Hepatocyte (in vitro differentiated cells): ENCODE results near the gene DEGS2. TPM values are rescaled to one million over a fixed set of nuclear protein-coding genes. Genes with fewer than 3 reads are reported as not detected.

Source experiments
- DNase-seq: peaks from one replicate; pipeline ENCODE4 v3.0.0-alpha.2; 2016; ENCODE audit warnings: low spot score
- H2AFZ ChIP-seq: fragments of 200-600 bp; sonication (generic); 2 replicates; pipeline ENCODE4 v1.6.0; 2016; ENCODE audit warnings: antibody characterized with exemption, mild to moderate bottlenecking
- H3K27ac ChIP-seq: fragments of 200-600 bp; sonication (generic); 2 replicates; pipeline ENCODE4 v1.5.1; 2016; ENCODE audit warnings: mild to moderate bottlenecking
- H3K27me3 ChIP-seq: fragments of 200-600 bp; sonication (generic); 2 replicates; pipeline ENCODE4 v1.6.1; 2016
- H3K36me3 ChIP-seq: fragments of 200-600 bp; sonication (generic); replicated peaks from 2 replicates; pipeline ENCODE4 v1.5.1; 2016; ENCODE audit warnings: low read depth; ENCODE audit not compliant: insufficient read depth
- H3K4me1 ChIP-seq: fragments of 200-600 bp; sonication (generic); 2 replicates; pipeline ENCODE4 v1.5.1; 2016; ENCODE audit warnings: mild to moderate bottlenecking, moderate library complexity; ENCODE audit not compliant: insufficient read depth
- H3K4me2 ChIP-seq: fragments of 200-600 bp; sonication (generic); 2 replicates; pipeline ENCODE4 v1.6.0; 2016
- H3K4me3 ChIP-seq: fragments of 200-600 bp; sonication (generic); 2 replicates; pipeline ENCODE4 v1.5.1; 2016; ENCODE audit warnings: mild to moderate bottlenecking
- H3K79me2 ChIP-seq: fragments of 200-600 bp; sonication (generic); 2 replicates; pipeline ENCODE4 v1.6.0; 2017; ENCODE audit warnings: mild to moderate bottlenecking
- H3K9me2 ChIP-seq: fragments of 200-600 bp; sonication (generic); replicated peaks from 2 replicates; pipeline ENCODE4 v1.6.0; 2017; ENCODE audit warnings: mild to moderate bottlenecking; ENCODE audit not compliant: insufficient read depth
- H3K9me3 ChIP-seq: fragments of 200-600 bp; sonication (generic); 2 replicates; pipeline ENCODE4 v1.5.1; 2016; ENCODE audit warnings: low read depth, mild to moderate bottlenecking
- H4K20me1 ChIP-seq: fragments of 200-600 bp; sonication (generic); 2 replicates; pipeline ENCODE4 v1.6.0; 2016; ENCODE audit warnings: mild to moderate bottlenecking; ENCODE audit not compliant: insufficient read depth, poor library complexity, severe bottlenecking
- CTCF ChIP-seq: fragments of 200-600 bp; sonication (generic); IDR thresholded peaks from 2 replicates; pipeline ENCODE4 v1.5.1; 2016; ENCODE audit warnings: antibody characterized with exemption, mild to moderate bottlenecking; ENCODE audit not compliant: poor library complexity
- EZH2 ChIP-seq: fragments of 200-600 bp; sonication (generic); IDR thresholded peaks from 2 replicates; pipeline ENCODE4 v1.6.1; 2016; ENCODE audit warnings: antibody characterized with exemption, mild to moderate bottlenecking, borderline replicate concordance
- EZH2phosphoT487 ChIP-seq: fragments of 200-600 bp; sonication (generic); IDR thresholded peaks from one replicate; pipeline ENCODE4 v1.6.1; 2018; ENCODE audit warnings: antibody characterized with exemption, mild to moderate bottlenecking, low read depth, moderate library complexity; ENCODE audit not compliant: unreplicated experiment, severe bottlenecking
- WGBS: methylation state at CpG from one replicate; pipeline ENCODE4 v1.1.6; 2016; ENCODE audit warnings: low lambda C conversion rate; ENCODE audit errors: missing lambda C conversion rate; 5-methylcytosine and 5-hydroxymethylcytosine counted together
- polyA plus RNA-seq: library from polyadenylated mRNA; unstranded; fragments of >200 nt; fragmentation: Nextera tagmentation; extraction: Ambion mirVana; gene quantifications from 2 replicates; pipeline ENCODE4 v1.2.1, GENCODE V29; 2016
- total RNA-seq: library from RNA; depleted of rRNA; stranded (reverse); fragments of >200 nt; gene quantifications from 2 replicates; pipeline ENCODE4 v1.2.3, GENCODE V29; 2014

DEGS2 gene
- total and polyA plus RNA-seq, 2 experiments from 2014 or later = 5.3 to 7.7 TPM

GRCh38 chr14:100143934-100144333 is 15.5 kb downstream of the DEGS2 start:
- Histone ChIP-seq H2AFZ (no peak overlapping the region), H3K9me2 (no peaks in the 10 kb centered on the region), H4K20me1 (no peaks in the 10 kb centered on the region), H3K4me3 (no peak overlapping the region), H3K4me2 (no peak overlapping the region), H3K79me2 (no peaks in the 10 kb centered on the region), H3K36me3 (no peaks in the 10 kb centered on the region), H3K4me1 (peaks cover 55% of the 10 kb centered on the region), H3K27ac (peak overlapping the region; percentile 92), H3K27me3 (no peaks in the 10 kb centered on the region), H3K9me3 (no peaks in the 10 kb centered on the region)
- 96% methylated on average over 23 of the region's 23 CpGs for WGBS
- no peak for DNase-seq
- TF ChIP-seq CTCF = no peak

GRCh38 chr14:100143523-100143922 is 15.9 kb downstream of the DEGS2 start:
- no peaks in the 10 kb centered on the region for H4K20me1 ChIP-seq
- TF ChIP-seq EZH2phosphoT487 = no peak
- TF ChIP-seq CTCF = no peak
- TF ChIP-seq EZH2 = no peak

GRCh38 chr14:100142073-100143040 is 17.1 kb downstream of the DEGS2 start:
- Histone ChIP-seq H3K4me3 (no peak overlapping the region), H3K27me3 (no peaks in the 10 kb centered on the region), H3K9me3 (no peaks in the 10 kb centered on the region), H3K4me2 (peak overlapping the region; percentile 59), H4K20me1 (no peaks in the 10 kb centered on the region), H3K27ac (peak overlapping the region; percentile 90), H3K9me2 (no peaks in the 10 kb centered on the region), H2AFZ (no peak overlapping the region), H3K36me3 (no peaks in the 10 kb centered on the region), H3K79me2 (no peaks in the 10 kb centered on the region), H3K4me1 (peaks cover 55% of the 10 kb centered on the region)
- TF ChIP-seq CTCF (no peak), EZH2phosphoT487 (no peak), EZH2 (no peak)
- 58% methylated on average over 14 of the region's 14 CpGs for WGBS
- peak; percentile 64 for DNase-seq

More at GRCh38 chr14:100143523-100143922, 15.9 kb downstream of the DEGS2 start:
- no peaks in the 10 kb centered on the region for H3K79me2 ChIP-seq
- H2AFZ ChIP-seq = no peak overlapping the region
- H3K27ac ChIP-seq = peak overlapping the region; percentile 90
- DNase-seq = no peak
- 91% methylated on average over 18 of the region's 18 CpGs for WGBS
- H3K4me3 ChIP-seq = no peak overlapping the region
- H3K36me3 ChIP-seq = no peaks in the 10 kb centered on the region
- H3K4me2 ChIP-seq = no peak overlapping the region
- no peaks in the 10 kb centered on the region for H3K9me3 ChIP-seq
- H3K9me2 ChIP-seq = no peaks in the 10 kb centered on the region
- H3K27me3 ChIP-seq = no peaks in the 10 kb centered on the region
- peaks cover 55% of the 10 kb centered on the region for H3K4me1 ChIP-seq
